Limb (tissue), 2 donors: ENCODE data around the gene BANK1.

ENCODE experiments used
- DNase-seq, 2 donors: peaks; one replicate each; pipeline ENCODE4 v3.0.0-alpha.2; 2016; ENCODE audit errors: extremely low spot score in 2 of 2

Gene BANK1

DNA sequence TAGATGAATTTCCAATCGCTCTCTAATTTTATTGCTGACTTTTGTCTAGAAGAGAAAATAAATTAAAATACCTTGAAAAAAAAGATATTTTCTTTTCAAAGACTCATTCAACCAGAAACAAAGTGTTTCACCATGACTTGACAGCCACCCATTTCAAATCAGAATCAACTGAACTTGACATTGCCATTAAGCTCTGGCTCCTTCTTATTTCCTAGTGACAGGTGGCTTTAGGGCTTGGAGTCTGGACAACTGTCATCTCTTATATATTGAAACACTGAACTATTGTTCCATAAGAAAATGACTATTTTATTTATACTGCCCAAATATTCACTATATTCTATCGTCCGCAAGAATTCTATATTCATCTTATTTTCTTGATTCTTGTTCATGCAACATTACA is 325.6 kb downstream of the BANK1 start:
- no peak for DNase-seq

DNA sequence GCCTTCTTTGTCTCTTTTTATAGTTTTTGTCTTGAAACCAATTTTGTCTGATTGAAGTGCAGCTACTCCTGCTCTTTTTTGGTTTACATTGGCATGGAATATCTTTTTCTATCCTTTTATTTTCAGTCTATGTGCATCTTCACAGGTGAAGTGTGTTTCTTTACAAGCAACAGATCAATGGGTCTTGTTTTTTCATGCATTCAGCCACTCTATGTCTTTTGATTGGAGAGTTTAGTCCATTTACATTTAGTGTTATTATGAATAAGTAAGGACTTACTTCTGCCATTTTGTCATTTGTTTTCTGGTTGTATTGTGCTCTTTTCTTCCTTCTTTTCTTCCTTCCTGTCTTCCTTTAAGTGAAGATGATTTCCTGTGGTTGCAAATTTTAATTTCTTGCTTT is 330.3 kb downstream of the BANK1 start:
- no peak for DNase-seq
